Adipocyte (in vitro differentiated cells): ENCODE results near the gene EDC3.
"Not testable (repeated sequence)": the region's sequence is repeated elsewhere in the genome, so short reads cannot be mapped to it uniquely, and the experiment has no call there.

Experiments used
- DNase-seq: peaks from one replicate; pipeline ENCODE4 v3.0.0-alpha.2; 2015; ENCODE audit warnings: low read depth
- H3K27me3 ChIP-seq: replicated peaks from 2 replicates; pipeline ENCODE4 v1.7.0; 2013; ENCODE audit warnings: mild to moderate bottlenecking, low read length, moderate library complexity; ENCODE audit not compliant: control insufficient read depth, insufficient read depth
- H3K36me3 ChIP-seq: 2 replicates; pipeline ENCODE4 v1.7.0; 2013; ENCODE audit warnings: low read length, mild to moderate bottlenecking, moderate library complexity; ENCODE audit not compliant: control insufficient read depth, insufficient read depth, severe bottlenecking
- H3K4me1 ChIP-seq: 2 replicates; pipeline ENCODE4 v1.7.0; 2013; ENCODE audit warnings: mild to moderate bottlenecking, low read length, moderate library complexity; ENCODE audit not compliant: control insufficient read depth, insufficient read depth
- H3K4me3 ChIP-seq: 2 replicates; pipeline ENCODE4 v1.7.0; 2013; ENCODE audit warnings: mild to moderate bottlenecking, low read length, moderate library complexity
- H3K9ac ChIP-seq: 2 replicates; pipeline ENCODE4 v1.7.0; 2013; ENCODE audit warnings: mild to moderate bottlenecking, low read length, moderate library complexity
- H3K9me3 ChIP-seq: 2 replicates; pipeline ENCODE4 v1.7.0; 2013; ENCODE audit warnings: mild to moderate bottlenecking, low read length, moderate library complexity; ENCODE audit not compliant: control insufficient read depth

EDC3 gene

GRCh38 chr15:74695597-74696397, at the start of gene EDC3:
Gene EDC3 (minus strand): TSS chr15:74696024. CDS start chr15:74675124, 20,900 bp downstream.
- no peaks in the 10 kb centered on the region for H3K9me3 ChIP-seq
- H3K9ac ChIP-seq: peak within 1 kb of the TSS; percentile 99

GRCh38 chr15:74742422-74742821, 46.6 kb upstream of the EDC3 start:
- H3K9me3 ChIP-seq: peaks cover 6% of the 10 kb centered on the region
- no peak overlapping the region for H3K9ac ChIP-seq
- DNase-seq: no peak
- peaks cover 2% of the 10 kb centered on the region for H3K4me1 ChIP-seq
- H3K4me3 ChIP-seq: no peak overlapping the region
- peaks cover 21% of the 10 kb centered on the region for H3K27me3 ChIP-seq
- no peaks in the 10 kb centered on the region for H3K36me3 ChIP-seq

More at GRCh38 chr15:74695597-74696397, at the start of gene EDC3:
- H3K27me3 ChIP-seq: peaks cover 3% of the 10 kb centered on the region
- peak; percentile 97 for DNase-seq
- peak within 1 kb of the TSS; percentile 95 for H3K4me3 ChIP-seq
- peaks cover 17% of the 10 kb centered on the region for H3K4me1 ChIP-seq
- no peaks in the 10 kb centered on the region for H3K36me3 ChIP-seq

GRCh38 chr15:74738239-74738638, 42.4 kb upstream of the EDC3 start:
- not testable (repeated sequence) for H3K9ac ChIP-seq, H3K9me3 ChIP-seq, H3K36me3 ChIP-seq, H3K4me1 ChIP-seq, H3K4me3 ChIP-seq, DNase-seq
- peaks cover 38% of the 10 kb centered on the region for H3K27me3 ChIP-seq

- H3K9ac ChIP-seq: no peak overlapping the region
- H3K4me3 ChIP-seq: no peak overlapping the region
- H3K4me1 ChIP-seq: peaks cover 13% of the 10 kb centered on the region
- no peaks in the 10 kb centered on the region for H3K36me3 ChIP-seq
- peaks cover 53% of the 10 kb centered on the region for H3K27me3 ChIP-seq
- DNase-seq: peak; percentile 16
- no peaks in the 10 kb centered on the region for H3K9me3 ChIP-seq
Measured at GRCh38 chr15:74735305-74735704, 39.5 kb upstream of the EDC3 start.

- Histone ChIP-seq H3K9ac (no peak overlapping the region), H3K4me3 (no peak overlapping the region), H3K36me3 (no peaks in the 10 kb centered on the region), H3K9me3 (no peaks in the 10 kb centered on the region), H3K4me1 (peaks cover 13% of the 10 kb centered on the region), H3K27me3 (peaks cover 51% of the 10 kb centered on the region)
- no peak for DNase-seq
Measured at GRCh38 chr15:74733269-74733668, 37.4 kb upstream of the EDC3 start.

GRCh38 chr15:74732846-74733245, 37.0 kb upstream of the EDC3 start:
- H3K4me3 ChIP-seq: no peak overlapping the region

GRCh38 chr15:74730619-74731316, 34.9 kb upstream of the EDC3 start:
- no peak overlapping the region for H3K4me3 ChIP-seq
- no peaks in the 10 kb centered on the region for H3K36me3 ChIP-seq
- H3K9ac ChIP-seq: no peak overlapping the region
- peaks cover 54% of the 10 kb centered on the region for H3K27me3 ChIP-seq
- no peaks in the 10 kb centered on the region for H3K9me3 ChIP-seq
- H3K4me1 ChIP-seq: peaks cover 13% of the 10 kb centered on the region
- no peak for DNase-seq

More at GRCh38 chr15:74732846-74733245, 37.0 kb upstream of the EDC3 start:
- Histone ChIP-seq H3K9ac (no peak overlapping the region), H3K9me3 (no peaks in the 10 kb centered on the region), H3K27me3 (peaks cover 54% of the 10 kb centered on the region), H3K4me1 (peaks cover 13% of the 10 kb centered on the region), H3K36me3 (no peaks in the 10 kb centered on the region)
- DNase-seq: no peak

GRCh38 chr15:74729372-74729771, 33.5 kb upstream of the EDC3 start:
- not testable (repeated sequence) for H3K9me3 ChIP-seq, H3K4me3 ChIP-seq, H3K4me1 ChIP-seq, H3K9ac ChIP-seq, H3K36me3 ChIP-seq, DNase-seq
- peaks cover 51% of the 10 kb centered on the region for H3K27me3 ChIP-seq

- H3K36me3 ChIP-seq, H3K9ac ChIP-seq, DNase-seq, H3K9me3 ChIP-seq, H3K4me3 ChIP-seq, H3K4me1 ChIP-seq: not testable (repeated sequence)
- peaks cover 47% of the 10 kb centered on the region for H3K27me3 ChIP-seq
Measured at GRCh38 chr15:74728699-74729098, 32.9 kb upstream of the EDC3 start.

- H3K27me3 ChIP-seq: peaks cover 44% of the 10 kb centered on the region
- no peaks in the 10 kb centered on the region for H3K9me3 ChIP-seq
- peaks cover 6% of the 10 kb centered on the region for H3K4me1 ChIP-seq
- no peaks in the 10 kb centered on the region for H3K36me3 ChIP-seq
- DNase-seq: no peak
- no peak overlapping the region for H3K9ac ChIP-seq
- H3K4me3 ChIP-seq: no peak overlapping the region
Measured at GRCh38 chr15:74727727-74728126, 31.9 kb upstream of the EDC3 start.

- no peaks in the 10 kb centered on the region for H3K9me3 ChIP-seq
- no peaks in the 10 kb centered on the region for H3K36me3 ChIP-seq
- H3K4me3 ChIP-seq: peak overlapping the region; percentile 4
- no peak for DNase-seq
- H3K4me1 ChIP-seq: peaks cover 6% of the 10 kb centered on the region
- H3K27me3 ChIP-seq: peaks cover 48% of the 10 kb centered on the region
- no peak overlapping the region for H3K9ac ChIP-seq
Measured at GRCh38 chr15:74726774-74727164, 30.9 kb upstream of the EDC3 start.
